Muscle layer of colon (tissue), 2 donors: ENCODE data around the gene LIPK.
"Not testable (repeated sequence)": the region's sequence is repeated elsewhere in the genome, so short reads cannot be mapped to it uniquely, and the experiment has no call there.

Source experiments
- H3K27ac ChIP-seq: one replicate; pipeline ENCODE4 v1.7.0; 2013; ENCODE audit warnings: low read depth, mild to moderate bottlenecking, low read length, moderate library complexity
- H3K27me3 ChIP-seq, 2 donors: one replicate each; pipeline ENCODE4 v1.7.0; 2013; ENCODE audit warnings: low read length in 2 of 2, mild to moderate bottlenecking in 2 of 2; ENCODE audit not compliant: insufficient read depth in 2 of 2, control insufficient read depth in 1 of 2
- H3K36me3 ChIP-seq: one replicate; pipeline ENCODE4 v1.7.0; 2013; ENCODE audit warnings: mild to moderate bottlenecking, low read length; ENCODE audit not compliant: insufficient read depth
- H3K4me1 ChIP-seq: one replicate; pipeline ENCODE4 v1.7.0; 2013; ENCODE audit warnings: mild to moderate bottlenecking, low read length; ENCODE audit not compliant: insufficient read depth
- H3K4me3 ChIP-seq, 2 donors: one replicate each; pipeline ENCODE4 v1.7.0; 2013; ENCODE audit warnings: low read length in 2 of 2, low read depth in 1 of 2, mild to moderate bottlenecking in 1 of 2, moderate library complexity in 1 of 2
- H3K9ac ChIP-seq: one replicate; pipeline ENCODE4 v1.7.0; 2013; ENCODE audit warnings: low read length
- H3K9me3 ChIP-seq: one replicate; pipeline ENCODE4 v1.7.0; 2013; ENCODE audit warnings: mild to moderate bottlenecking, low read length
- donor health status: abdominal sarcoma.
- donor health status: Adenocarcinoma of cecum.

The LIPK gene

DNA sequence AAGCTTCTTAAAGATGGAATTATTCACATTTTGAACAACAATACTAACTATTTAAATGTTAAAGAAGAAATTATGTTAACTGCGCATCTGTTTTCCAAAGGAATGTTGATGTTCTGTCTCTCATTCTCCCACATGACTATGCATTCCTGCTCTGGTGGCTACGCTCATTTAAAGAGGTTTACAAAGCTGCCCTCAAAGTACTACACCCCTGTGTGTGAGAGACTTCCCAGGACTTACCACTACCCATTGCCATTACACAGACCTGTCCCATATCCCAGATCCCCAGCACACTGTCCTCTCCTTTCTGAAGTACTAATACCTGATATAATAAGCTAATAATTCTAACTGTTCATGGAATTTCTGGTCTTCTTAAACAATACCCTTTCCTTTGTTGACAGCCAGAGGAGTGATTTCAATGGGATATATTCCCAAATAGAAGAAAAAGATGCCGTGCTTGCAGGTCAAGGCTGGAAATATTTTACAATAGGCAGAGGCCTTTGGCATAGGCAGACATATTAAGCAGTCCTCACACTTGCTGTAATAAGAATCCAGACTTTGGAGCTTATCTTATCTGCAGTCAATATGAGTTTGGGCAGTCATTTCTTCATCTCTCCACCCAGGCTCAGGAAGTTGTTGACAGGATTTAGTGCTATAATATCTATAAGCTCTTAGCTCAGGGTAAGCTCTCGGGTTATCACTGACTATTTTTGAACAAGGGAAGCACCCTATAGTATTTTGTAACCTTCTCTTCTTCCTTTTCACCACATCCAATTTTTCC, 29.6 kb upstream of the LIPK start:
- H3K27me3 ChIP-seq = no peaks in the 10 kb centered on the region
- H3K36me3 ChIP-seq = no peaks in the 10 kb centered on the region
- H3K9me3 ChIP-seq = no peaks in the 10 kb centered on the region
- H3K27ac ChIP-seq = no peak overlapping the region
- no peaks in the 10 kb centered on the region for H3K4me1 ChIP-seq
- no peak overlapping the region for H3K4me3 ChIP-seq
- H3K9ac ChIP-seq = no peak overlapping the region

DNA sequence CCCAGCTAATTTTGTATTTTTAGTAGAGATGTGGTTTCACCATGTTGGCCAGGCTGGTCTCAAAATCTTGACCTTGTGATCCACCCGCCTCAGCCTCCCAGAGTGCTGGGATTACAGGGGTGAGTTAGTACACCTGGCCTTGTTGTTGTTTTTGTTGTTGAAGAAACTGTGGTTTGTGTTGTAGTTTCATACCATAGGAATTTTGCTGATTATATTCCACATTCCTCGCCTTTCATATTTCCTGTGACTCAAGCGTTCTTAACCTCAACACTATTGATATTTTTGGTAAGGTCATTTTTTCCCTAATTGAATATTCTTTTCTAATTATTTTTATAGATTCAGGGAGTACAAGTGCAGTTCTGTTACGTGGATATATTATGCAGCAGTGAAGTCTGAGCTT, 25.1 kb upstream of the LIPK start:
- Histone ChIP-seq H3K9ac (no peak overlapping the region), H3K27me3 (no peaks in the 10 kb centered on the region), H3K27ac (no peak overlapping the region), H3K9me3 (no peaks in the 10 kb centered on the region), H3K36me3 (no peaks in the 10 kb centered on the region), H3K4me3 (no peak overlapping the region), H3K4me1 (no peaks in the 10 kb centered on the region)

DNA sequence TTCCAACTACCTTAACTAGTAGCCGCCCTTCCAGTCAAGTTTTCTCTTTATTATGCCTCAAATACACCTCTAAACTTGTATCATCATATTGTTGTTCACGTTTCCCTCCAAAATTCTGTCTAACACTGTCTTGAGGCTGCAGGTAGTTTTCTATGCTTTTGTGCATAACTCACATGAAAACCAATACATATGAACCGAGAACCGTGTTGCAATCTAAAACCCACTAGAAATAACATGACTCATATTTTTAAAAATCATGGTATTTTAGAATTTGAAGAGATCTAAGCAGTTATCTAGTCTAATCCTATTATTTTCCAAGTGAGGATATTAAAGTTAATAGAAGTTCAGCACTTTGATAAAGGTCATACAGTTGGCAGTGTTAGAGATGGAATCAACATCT, 23.6 kb upstream of the LIPK start:
- Histone ChIP-seq H3K27me3 (no peaks in the 10 kb centered on the region), H3K4me1 (no peaks in the 10 kb centered on the region), H3K27ac (no peak overlapping the region), H3K36me3 (no peaks in the 10 kb centered on the region), H3K4me3 (no peak overlapping the region), H3K9me3 (no peaks in the 10 kb centered on the region), H3K9ac (no peak overlapping the region)

DNA sequence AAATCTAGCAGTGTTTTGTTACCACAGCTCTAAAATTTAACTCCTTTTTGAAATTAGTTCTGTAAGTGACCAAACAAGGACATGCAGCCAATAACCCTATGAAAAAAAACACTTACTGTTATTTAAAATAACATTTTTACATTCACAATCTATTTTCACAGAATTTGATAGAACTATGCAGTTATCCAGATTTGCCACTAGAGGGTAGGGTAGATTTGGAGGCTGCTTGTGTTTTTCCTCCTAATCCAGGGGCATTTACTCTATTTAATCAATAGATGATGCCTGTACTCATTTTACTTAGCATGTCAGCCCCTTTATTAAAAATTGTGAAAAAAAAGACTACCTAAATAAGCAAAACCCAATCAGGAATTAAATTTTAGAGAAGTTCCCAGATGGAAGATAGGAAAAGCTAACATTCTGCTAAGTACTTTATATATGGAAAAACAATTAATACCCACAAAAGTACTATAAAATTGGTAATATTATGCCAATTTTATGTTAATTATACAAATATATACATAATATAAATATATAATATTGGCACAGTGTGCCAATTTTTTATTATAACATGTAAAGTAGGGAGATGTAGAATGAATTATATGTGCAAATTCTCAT, 18.1 kb upstream of the LIPK start:
- no peak overlapping the region for H3K9ac ChIP-seq
- no peaks in the 10 kb centered on the region for H3K9me3 ChIP-seq
- H3K4me1 ChIP-seq = no peaks in the 10 kb centered on the region
- H3K27me3 ChIP-seq = no peaks in the 10 kb centered on the region
- no peak overlapping the region for H3K4me3 ChIP-seq
- no peaks in the 10 kb centered on the region for H3K36me3 ChIP-seq
- H3K27ac ChIP-seq = no peak overlapping the region

DNA sequence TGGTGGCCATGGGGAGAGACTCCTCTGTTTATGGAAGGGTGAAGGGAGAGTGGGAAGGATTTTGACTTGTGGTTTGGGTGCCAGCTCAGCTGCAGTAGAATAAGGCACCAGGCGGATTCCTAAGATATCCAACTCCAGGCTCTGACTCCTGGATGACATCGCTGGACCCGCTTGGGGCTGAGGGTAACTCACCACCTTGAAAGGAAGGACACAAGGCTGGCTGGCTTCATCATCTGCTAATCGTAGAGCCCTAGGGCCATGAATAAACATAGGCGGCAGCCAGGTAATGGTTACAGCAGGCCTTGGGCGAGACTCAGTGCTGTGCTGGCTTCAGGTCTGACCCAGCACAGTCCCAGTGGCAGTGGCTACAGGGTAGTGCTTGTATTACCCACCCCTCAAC, 16.7 kb upstream of the LIPK start:
- Histone ChIP-seq H3K27me3 (no peaks in the 10 kb centered on the region), H3K27ac (no peak overlapping the region), H3K36me3 (no peaks in the 10 kb centered on the region), H3K4me1 (no peaks in the 10 kb centered on the region), H3K4me3 (no peak overlapping the region), H3K9me3 (no peaks in the 10 kb centered on the region), H3K9ac (no peak overlapping the region)

DNA sequence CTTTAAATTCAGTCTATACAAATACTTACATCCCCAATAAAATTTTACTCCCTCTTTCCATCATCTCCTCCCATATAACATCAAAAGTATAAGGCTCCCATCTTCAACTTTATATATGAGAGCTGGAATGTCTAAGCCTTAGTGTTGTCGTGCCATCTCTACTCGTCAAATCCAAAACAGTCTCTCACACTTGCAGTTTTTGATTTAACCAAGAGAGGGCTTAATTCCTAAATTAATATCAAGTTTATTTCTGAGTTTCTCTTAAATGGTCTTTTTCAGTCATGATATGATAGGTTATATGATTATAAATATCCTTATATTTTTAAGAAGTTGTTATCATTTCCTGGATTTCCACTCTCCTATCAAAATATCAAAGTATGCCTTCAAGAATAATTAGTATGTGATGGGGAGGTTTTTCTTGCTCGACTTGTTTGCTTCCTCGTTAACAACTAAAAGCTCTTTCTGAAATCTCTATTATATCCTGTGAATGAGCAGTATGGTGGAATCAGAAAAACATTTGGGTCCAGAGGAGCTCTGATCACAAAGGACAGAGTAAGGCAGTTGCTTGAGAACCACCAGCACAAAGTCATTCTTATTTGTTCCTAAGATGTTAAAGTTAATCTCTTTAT, 12.5 kb upstream of the LIPK start:
- no peak overlapping the region for H3K9ac ChIP-seq
- no peak overlapping the region for H3K4me3 ChIP-seq
- H3K27ac ChIP-seq = no peak overlapping the region
- H3K9me3 ChIP-seq = no peaks in the 10 kb centered on the region
- H3K4me1 ChIP-seq = no peaks in the 10 kb centered on the region
- H3K27me3 ChIP-seq = no peaks in the 10 kb centered on the region
- H3K36me3 ChIP-seq = no peaks in the 10 kb centered on the region

DNA sequence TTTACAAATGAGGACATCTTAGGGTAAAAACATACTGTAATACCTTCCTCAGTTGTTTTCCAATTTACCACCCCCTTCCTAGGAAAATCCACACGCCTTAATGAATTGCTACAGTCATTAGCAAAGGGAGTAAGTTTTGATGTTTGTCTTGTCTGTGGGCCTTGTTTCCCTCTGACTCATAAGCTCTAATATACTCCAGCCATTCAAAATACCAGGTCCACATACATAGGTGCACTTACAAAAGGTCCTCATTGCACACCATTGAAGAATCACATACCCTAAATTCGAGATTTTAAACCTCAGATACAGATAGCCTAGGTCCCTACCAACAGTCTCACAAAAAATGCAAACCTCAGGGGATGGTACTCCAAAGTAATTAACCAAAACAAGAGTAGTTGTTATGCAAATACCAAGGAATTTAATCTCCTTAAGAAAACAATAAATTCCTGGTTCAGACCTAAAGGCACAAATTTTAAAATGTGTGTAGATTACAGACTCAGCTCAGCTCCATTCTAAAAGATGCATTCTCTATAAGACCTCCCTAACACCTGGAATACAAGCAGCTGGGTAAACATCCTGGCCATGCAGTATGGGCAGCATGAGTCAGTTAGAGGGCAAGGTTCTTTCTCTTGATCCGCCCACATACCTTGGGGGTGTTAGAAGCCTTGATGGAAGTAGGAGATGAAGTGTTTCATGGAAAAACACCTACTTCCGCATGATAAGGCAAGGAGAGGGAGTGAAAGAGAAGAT, 3.0 kb upstream of the LIPK start:
- Histone ChIP-seq H3K27me3 (no peaks in the 10 kb centered on the region), H3K9ac (no peak overlapping the region)

DNA sequence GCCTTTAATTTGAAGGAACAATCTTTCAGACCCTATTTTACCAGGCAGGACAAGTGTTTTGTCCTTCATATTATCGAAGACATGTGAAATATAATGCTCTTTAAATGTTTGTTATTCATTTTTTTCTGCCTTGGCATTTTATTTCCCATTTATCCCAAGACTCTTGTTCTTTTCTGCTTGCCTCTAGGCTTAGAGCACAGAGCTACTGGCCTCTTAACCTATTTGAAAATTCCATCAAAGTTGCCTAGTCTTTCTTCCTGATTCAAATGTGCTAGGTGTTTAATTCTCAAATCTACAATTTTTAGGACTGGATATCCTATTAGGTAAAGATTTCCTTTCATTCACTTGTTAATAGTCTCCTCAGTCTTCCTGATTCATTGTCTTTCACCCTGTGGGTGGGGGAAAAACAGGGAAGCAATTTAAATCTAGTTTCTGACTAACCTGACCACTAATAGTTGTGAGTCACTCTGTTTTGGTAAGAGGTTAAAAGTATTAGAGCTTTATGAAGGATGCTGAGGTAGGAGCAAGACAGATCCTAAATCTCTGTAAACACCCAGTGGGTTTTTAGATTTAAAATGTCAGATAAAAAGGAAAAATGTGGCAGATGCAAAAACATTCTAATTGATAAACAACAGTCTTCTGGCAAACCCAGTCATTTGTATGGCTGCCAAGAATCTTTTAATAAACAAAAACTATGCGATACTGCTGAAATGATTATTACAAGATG, 1.5 kb downstream of the LIPK start:
- H3K9me3 ChIP-seq = no peaks in the 10 kb centered on the region
- H3K4me1 ChIP-seq = no peaks in the 10 kb centered on the region
- H3K27me3 ChIP-seq = no peaks in the 10 kb centered on the region
- no peak overlapping the region for H3K4me3 ChIP-seq
- no peak overlapping the region for H3K27ac ChIP-seq
- no peaks in the 10 kb centered on the region for H3K36me3 ChIP-seq
- no peak overlapping the region for H3K9ac ChIP-seq

More for the DNA sequence above, 3.0 kb upstream of the LIPK start:
- Histone ChIP-seq H3K27ac (no peak overlapping the region), H3K4me3 (no peak overlapping the region), H3K36me3 (no peaks in the 10 kb centered on the region), H3K4me1 (no peaks in the 10 kb centered on the region), H3K9me3 (no peaks in the 10 kb centered on the region)

DNA sequence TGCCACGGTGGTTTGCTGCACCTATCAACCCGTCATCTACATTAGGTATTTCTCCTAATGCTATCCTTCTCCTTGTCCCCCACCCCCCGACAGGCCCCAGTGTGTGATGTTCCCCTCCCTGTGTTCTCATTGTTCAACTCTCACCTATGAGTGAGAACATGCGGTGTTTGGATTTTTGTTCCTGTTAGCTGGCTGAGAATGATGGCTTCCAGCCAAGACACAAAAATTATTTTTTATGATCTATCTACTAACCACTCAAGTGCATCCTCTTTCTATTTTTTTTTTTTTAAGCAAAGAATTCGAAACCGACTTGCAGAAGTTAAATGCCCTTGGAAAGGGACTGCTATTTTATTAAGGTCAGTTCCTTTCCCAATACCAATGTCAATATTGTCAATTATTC, 3.3 kb downstream of the LIPK start:
- H3K4me1 ChIP-seq, H3K27me3 ChIP-seq, H3K9ac ChIP-seq, H3K36me3 ChIP-seq, H3K27ac ChIP-seq, H3K4me3 ChIP-seq, H3K9me3 ChIP-seq: not testable (repeated sequence)

DNA sequence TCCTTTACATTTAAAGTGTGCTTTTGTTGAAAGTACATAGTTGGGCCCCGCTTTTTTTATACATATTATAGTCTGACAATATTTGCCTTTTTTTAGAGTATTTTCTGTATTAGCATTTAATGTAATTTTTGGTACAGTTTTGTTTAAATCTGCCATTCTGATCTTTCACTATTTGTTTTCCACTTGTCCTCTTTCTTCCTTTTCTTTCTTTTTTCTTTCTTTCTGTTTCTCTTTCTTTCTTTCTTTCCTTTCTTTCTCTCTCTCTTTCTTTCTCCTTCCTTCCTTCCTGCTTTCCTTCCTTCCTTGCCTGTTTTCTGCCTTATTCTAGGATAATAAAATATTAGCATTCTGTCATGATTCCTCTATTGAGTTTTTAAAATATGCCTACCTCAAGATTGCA, 9.5 kb downstream of the LIPK start:
- H3K9me3 ChIP-seq = no peaks in the 10 kb centered on the region
- no peak overlapping the region for H3K4me3 ChIP-seq
- no peak overlapping the region for H3K9ac ChIP-seq

DNA sequence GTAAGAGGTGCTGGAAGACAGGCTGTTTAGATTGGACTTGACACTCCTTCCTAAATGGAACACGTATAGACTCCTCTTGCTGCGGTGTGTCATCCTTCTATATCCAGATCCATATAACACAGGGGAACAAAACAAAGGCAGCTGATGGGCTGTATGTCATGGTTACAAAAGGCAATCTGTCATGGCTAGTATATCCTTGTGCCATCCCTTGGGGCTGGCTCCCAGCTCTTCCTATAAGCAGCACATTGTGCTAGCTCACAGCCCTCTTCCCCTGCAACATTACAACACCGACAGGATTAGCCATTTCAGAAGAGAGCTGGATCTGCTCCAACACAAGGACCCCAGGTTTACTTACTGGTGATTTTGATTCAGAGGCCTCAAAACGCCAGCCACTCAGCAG, 15.3 kb downstream of the LIPK start:
- Histone ChIP-seq H3K9ac (no peak overlapping the region), H3K27ac (no peak overlapping the region), H3K4me3 (no peak overlapping the region), H3K4me1 (no peaks in the 10 kb centered on the region), H3K9me3 (no peaks in the 10 kb centered on the region), H3K36me3 (no peaks in the 10 kb centered on the region), H3K27me3 (no peaks in the 10 kb centered on the region)

More for the DNA sequence above, 9.5 kb downstream of the LIPK start:
- Histone ChIP-seq H3K4me1 (no peaks in the 10 kb centered on the region), H3K27ac (no peak overlapping the region), H3K27me3 (no peaks in the 10 kb centered on the region), H3K36me3 (no peaks in the 10 kb centered on the region)
